Measurements from ENCODE around the gene MYL6B.

GRCh38 chr12:56161690-56162351 lies 9.4 kb downstream of the MYL6B start:
- TF ChIP-seq GATA3 (IDR thresholded peaks at IDR 0.05; ENCODE audit: low read depth, low read length) (no peak), GATA2 (IDR thresholded peaks at IDR 0.05; ENCODE audit: low read depth, low read length) (no peak)
